ENCODE data around the gene PLXND1. TPM values are rescaled to one million over a fixed set of nuclear protein-coding genes. Genes with fewer than 3 reads are reported as not detected.

The PLXND1 gene
- polyA plus RNA-seq, 3 donors: 135 to 142 (median 137) TPM

DNA sequence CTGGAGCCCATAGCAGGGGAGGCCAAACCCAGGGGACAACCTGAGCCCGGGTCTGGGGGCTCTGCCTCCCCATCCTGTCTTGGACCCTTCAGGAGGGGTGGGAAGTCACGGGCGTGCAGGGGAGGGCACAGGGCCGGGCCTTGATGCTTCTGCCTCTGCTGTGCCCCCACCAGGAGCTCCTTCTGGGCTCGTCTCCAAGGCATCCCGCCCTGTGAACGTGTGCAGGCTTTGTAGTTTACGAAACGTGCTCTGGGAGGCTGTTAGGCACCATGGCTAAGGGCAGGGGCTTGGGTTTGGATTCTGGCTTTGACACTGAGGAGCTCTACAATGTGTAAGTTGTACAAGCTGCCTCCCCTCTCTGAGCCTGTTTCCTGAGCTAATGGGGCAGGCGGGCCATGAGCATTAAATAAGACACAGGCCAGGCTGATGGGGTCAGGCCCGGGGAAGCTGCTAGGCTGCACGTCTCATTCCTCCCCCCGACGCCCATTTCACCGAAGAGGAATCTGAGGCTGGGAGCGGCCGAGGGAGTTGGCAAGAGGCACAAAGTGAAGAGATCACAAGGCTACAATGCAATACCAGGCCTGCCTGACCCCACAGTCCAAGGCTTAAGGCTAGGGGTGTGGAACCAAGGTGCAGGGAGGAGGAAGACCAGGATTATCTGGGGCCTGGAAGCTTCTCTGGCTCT is 19.6 kb downstream of the PLXND1 start:
- DNase-seq: no peak

DNA sequence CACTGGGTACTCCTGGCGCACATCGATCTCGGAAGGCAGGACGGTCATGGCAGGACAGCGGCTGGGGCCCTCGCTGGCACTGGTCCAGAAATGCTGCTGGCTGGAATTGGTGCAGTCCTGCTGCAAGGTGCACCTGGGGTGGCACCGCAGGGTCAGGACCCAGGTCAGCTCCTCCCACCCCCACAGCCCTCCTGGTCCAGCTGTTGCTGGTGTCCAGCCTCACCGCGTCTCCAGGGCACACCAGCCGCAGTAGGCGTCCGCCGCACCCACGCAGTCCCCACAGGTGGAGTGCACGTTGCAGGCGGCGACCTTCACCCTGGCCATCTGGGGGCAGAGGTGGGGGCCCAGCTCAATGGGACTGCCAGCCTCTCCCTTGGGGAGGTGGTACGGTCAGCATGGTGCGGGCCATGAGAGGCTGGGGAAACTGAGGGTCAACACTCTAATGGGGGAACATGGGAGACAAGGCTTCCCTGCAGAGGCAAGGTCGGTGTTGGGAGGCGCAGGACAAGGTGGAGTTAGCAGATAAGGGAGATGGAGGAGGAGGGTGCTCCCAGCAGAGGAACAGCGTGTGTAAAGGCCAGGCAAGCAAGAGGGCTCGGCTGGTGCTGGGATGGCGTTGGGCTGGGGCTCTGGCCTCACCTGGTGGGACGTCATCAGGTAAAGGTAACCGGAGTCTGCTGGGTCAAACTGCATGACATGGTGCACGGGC is 20.4 kb downstream of the PLXND1 start:
- DNase-seq: no peak

DNA sequence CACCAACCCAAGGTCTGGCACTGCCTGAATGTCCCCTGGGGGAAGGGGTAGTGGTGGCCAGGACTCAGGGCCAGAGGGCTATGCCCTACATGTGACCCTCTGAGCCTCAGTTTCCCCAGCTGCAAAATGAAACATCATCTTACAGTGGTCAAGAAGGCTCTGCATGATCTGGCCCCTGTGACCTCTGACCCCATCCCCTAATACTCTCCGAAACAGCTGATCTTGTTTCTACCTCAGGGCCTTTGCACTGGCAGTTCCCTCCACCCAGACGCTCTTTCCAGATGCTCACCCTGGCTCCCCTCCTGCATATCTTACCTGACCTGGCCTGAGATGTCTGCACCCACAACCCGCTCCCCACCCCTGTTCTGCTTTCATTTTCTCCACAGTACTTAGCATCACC is 21.8 kb downstream of the PLXND1 start:
- no peak for DNase-seq

DNA sequence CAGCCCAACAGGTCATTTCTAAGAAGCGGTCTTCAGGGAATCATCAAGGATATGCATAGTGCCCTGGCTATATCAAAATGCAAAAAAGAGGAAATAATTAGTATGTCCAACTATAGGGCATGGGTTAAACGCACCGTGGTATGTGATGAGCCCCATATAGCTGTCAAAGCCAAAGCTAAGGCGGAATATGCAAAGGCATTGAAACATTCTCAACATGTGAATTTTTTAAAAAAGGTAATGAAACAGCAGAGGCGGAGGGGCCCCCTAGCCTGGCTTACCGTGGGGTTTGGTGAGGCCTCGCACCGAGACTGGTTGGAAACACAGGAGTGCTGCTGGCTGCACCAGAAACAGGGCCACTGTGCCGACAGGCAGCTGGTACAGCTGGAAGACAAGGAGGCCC is 23.2 kb downstream of the PLXND1 start:
- no peak for DNase-seq

DNA sequence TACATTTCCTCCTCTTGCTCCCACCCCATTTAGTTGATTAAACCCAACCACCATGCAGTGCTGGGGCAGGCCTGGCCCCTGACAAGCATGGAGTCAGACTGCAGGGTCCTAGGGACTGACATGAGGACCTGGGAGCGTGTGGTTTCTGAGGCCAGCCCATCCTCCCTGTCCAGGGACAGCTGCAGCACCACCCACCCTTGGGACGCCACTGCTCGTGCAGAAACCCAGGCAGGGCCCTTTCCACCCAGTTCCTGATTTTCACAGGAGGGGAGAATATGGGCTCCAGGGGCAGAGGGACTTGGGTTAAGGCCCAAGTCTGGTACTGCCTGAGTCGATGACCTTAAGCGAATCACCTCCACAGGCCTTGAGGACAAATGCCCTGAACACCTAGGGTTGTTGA is 23.7 kb downstream of the PLXND1 start:
- no peak for DNase-seq

DNA sequence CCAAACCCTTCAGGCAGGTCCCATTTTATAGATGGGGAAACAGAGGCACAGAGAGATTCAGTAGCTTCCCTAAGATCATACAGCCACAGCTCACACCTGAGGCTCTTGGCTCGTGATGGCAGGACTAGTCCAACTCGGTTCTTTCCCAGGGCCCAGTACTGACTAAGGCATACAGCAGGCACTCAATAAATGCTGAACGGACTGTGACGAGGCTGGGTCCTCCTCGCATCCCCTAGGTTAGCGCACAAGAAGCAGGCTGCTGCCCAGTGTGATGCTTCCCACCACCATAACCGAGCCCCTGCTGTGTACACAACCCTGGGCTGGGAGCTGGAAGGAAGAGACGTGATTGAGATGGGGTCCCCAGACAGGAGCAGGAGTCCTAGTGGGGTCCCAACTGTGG is 24.9 kb downstream of the PLXND1 start:
- DNase-seq: no peak

DNA sequence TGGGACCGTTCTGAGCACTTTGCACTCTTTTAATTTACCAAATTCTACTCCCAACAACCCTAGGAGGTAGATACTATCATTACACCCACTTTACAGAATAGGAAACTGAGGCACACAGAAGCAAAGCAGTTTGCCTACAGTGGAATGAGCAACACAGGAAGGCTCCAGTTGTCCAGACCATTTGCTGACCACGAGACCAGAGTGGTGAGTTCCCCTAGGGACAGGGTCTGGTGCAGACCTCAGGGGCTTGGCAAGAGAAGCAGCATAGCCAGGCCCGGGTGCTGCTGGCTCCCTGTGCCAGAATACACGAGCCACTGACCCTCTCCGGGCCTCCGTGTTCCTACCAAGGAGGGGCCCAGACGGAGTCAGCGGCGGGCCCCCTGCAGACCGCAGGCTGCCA is 26.5 kb downstream of the PLXND1 start:
- no peak for DNase-seq

DNA sequence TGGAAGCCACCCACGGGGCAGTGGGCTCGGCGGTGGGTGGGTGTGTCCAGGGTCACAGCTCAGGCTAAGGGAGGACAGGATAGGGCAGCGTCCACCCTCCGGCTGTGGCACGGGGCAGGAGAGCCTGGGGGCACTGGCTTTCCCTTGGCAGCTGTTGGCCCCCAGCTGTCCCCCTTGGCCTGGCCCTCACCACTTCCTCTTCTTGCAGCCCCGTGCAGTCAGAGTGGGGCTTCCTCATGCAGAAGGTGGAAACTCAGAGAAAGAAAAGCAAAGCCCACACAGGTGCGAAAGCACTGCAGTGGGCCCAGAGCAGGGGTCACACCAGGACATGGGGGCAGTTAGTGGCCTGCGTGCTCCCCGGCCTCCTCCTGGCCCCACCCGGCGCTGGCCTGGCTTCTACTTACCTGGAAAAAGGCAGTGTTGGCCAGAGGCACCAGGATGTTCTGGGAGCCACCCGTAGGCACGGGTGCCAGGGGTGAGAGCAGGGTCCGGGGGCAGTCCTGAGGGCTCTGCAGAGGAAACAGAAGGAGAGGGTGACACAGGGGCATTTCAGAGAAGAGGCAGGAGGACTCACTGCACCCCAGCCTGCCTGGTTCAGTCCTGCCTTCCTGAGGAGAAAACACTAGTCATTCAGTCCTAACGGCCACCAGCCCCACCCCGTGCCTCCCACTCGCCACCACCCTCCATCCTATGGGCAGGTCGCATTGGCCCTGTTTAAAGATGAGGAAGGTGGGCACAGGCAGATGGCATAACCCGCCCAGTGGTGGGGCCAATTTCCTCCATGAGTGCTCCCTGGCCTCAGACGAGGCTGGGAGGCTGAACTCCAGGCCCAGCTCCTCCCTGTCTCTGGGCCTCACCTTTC is 28.3 kb downstream of the PLXND1 start:
- DNase-seq: no peak

DNA sequence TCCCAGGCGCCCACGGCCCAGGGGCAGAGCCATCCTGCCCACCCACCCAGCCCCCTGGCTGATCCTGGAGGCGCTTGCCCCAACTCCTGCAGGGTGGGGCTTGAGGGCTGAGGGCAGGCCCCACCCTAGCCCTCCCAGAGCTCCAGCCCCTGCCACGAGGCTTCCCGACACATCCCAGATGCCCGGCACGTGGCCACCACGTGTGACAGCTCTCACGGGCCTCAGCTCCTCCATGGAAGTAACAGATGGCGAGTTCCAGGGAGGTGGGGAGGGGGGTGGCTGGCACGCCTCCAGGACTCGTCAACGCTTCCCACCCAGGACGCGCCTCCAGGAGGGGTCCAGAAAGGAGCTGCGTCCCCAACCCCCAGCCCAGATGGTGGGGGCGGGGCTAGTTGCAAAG is 29.1 kb downstream of the PLXND1 start:
- DNase-seq: no peak

DNA sequence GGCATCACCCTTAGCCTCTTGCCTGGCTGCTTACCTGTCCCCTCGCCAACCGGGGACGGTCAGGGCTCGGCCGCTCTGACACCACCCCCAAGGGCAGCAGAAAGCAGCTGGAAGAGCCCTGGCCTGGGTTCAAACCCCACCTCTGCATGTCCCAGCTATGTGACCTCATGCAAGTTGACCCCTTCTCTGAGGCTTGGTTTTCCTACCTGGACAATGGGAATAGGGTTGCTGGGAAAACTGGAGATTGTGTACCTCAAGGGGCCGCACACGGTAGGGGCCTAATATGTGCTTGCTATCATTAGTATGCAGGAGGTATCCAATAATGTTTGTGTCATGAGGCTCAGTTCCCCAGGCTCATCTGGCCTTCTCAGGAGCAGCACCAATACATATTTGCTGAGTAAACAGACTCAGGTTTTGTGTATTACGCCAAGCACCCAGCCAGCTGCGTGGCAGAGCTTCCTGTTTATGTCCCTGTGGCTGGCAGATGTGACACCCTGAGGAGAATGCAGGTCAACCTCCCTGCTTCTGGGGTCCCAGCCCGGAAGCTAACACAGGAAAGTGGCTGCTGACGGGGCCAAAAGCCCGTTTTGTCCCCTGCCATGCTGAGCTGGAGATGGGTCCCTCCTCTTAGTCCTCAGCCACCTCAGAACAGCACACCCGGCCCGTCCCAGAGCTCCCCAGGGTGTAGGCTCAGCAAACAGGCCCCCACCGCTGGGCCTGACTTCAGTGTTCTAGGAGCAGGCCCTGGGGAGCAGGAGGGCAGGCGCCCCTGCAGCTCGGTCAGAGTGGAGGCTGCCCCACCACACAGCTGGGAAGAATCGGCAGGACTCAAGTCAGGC is 29.7 kb downstream of the PLXND1 start:
- no peak for DNase-seq

DNA sequence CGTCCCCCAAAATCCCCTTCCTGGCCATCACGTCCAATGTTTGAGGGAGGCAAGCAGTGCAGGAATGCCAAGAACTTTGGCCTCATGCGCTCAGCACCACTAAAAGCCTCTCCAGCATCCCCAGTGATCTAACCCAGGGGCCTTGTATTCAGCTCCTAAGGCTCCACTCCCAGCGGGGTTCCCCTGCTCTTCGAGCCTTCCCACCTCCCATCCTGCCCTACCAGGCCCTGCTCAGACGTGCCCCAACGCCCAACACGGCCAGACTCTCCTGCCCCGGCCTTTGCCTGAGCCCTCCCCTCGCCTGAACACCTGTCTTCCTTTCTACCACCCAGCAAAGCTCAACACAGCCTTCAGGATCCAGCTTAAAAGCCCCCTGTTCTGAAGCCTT is 30.5 kb downstream of the PLXND1 start:
- no peak for DNase-seq

DNA sequence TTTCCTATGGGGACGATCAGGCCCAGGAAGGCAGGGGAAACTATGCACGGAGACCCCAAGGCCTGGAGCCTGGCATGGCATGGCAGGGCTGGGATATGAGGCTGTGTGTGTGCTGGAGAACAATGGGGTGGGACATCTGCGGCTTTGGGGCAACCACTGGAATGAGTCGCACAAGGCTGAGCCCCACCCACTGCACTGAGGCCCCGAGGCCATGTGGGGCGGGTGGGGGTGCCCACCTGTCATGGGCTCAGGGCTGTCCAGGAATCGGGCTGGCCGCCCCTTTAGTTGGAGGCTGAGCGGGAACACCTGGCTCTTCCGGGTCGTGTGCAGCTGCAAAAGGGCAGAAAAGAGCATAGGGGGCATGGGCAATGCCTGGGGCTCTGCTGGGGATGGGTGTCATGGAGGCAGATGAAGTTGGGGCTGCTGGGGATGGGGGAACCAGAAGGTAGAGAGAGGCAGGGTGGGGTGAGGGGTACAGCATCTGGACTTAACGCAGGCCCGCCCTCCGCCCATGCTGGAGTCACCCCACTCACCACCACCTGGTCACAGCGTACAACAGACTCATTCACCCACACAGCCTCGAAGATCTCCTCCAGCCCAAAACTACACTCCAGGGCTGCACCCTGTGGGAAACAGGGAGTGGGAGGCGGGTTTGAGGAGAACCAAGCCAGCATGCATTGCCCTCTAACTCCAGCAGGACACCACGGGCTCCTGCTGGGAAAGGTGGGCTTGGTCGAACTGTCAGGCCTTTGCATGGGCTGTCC is 31.1 kb downstream of the PLXND1 start:
- DNase-seq: no peak

DNA sequence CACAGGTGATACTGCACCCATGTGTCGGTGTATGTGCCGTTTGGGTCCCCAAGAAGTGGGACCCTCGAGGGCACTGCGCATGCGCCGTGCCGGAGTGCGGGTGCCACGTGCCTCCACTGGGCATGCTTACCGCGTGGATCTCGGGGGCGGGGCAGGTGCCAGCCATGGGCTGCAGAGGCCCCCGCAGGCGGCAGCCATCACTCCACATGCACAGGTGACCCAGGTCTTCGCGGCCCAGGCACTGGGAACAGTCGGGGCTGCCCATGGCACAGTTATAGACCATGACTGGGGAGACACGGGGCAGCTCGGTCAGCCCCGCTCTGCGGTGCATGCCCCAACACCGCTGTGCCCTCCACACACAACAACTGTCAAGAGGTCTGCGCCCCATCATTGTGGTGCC is 32.3 kb downstream of the PLXND1 start:
- DNase-seq: no peak

DNA sequence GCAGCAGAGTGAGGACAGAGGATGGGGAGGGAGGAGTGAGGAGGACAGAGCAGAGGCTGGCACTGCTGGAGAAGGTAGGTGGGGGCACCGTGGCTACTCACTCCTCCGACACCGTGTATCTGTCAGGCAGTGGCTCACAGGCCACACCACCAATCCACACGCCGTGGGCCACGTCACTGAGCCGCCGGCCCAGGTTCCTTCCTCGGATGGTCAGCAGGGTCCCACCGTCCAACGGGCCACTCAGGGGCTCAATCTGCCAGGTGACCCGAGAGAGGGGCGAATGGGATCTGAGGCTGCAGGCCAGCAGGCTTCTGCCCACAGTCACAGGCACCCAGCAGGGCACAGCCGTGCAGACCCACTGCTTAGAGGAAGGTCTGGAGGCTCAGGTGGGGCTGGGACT is 33.0 kb downstream of the PLXND1 start:
- no peak for DNase-seq

DNA sequence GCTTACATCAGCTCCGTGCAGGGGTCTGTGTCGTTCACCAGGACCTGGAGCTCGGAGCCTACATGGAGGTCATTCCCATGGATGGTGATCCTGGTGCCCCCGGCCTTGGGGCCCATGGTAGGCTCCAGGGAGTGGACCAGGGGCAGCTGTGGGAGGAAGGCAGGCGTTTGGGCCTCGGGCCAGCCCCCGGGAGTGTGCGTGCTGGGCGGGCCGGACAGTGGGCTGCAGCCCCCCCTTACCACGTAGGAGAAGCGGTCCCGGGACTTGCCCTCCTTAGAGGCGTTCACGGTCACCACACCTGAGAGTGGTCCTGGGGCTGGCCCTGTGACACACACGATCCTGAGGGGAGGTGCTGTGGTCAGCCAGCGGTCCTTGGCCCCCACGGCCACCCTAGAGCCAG is 33.9 kb downstream of the PLXND1 start:
- no peak for DNase-seq

DNA sequence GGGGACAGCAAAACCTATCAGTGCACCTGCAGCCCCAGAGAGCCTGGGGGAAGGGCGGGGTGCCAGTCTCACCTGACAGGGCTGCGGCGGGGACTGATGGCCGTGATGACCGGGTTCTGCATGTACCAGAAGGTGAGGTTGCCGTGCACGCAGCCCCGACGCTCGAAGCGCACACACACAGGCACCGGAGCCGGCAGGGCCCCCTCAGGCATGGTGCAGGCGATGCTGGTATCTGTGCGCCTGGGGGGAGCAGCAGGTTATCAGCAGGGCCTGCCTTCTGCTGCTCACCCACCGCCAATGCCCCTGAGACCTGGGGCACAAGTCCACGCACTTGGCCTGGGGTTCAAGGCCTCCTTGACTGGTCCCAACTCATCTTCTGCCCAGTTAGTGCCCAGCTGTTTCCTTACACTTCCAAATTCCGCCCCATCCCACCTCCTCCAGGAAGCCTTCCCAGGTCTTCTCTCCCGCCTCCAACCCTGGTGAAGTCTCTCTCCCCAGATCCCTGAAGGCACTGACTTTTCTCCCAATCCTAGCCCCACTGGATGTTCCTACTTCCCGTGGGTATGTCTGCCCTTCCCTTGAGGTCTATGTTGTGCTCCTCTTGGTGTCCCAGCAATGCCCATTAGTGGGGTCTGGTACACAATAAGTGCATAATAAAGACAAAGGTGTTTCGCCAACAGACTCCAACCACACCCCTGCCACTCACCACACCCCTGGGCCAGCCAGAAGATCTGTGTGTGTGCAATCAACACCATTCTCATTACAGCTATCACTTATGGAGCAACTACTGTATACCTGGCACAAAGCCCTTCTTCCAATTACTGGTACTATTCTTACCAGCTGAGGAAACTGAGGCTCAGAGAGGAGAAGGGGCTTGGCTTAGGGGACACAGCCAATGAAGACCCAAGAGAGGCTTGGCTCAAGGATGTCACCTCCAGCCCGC is 34.6 kb downstream of the PLXND1 start:
- no peak for DNase-seq

DNA sequence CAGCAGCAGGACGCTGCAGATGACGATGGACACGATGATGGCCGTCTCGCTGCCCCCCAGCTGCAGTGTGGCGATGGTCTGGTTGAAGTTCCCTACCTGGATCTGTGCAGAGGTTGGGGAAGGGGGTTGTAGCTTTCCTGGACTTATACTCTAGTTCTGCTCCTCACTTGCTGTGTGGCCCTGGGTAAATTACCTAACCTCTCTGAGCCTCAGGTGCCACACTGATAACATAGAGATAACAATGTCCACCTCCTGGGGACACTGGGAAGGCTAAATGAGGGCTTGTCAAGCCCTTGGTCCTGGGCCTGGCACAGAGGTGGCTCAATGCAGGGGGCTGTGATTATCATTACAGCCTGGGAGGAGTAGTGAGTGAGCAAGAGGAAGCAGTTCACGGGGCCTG is 36.6 kb downstream of the PLXND1 start:
- DNase-seq: no peak

DNA sequence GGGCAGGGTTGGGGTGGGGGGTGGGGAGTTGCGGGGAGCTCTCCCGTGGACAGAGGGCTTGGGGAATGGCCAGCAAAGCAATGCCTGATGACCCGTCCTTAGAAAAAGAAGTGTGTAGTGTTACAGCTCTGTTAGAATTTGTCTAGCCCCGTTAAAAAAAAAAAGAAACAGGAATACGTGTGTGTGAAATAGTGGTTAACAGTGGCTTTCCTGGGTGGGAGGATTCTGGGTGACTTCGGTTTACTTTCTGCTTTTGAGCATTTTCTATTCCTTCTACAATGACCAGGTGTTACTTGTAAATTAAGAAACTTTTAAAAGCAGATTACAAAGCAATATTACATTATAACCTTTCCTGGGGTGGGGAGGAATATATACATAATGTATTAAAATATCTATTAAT is 38.5 kb downstream of the PLXND1 start:
- DNase-seq: no peak

DNA sequence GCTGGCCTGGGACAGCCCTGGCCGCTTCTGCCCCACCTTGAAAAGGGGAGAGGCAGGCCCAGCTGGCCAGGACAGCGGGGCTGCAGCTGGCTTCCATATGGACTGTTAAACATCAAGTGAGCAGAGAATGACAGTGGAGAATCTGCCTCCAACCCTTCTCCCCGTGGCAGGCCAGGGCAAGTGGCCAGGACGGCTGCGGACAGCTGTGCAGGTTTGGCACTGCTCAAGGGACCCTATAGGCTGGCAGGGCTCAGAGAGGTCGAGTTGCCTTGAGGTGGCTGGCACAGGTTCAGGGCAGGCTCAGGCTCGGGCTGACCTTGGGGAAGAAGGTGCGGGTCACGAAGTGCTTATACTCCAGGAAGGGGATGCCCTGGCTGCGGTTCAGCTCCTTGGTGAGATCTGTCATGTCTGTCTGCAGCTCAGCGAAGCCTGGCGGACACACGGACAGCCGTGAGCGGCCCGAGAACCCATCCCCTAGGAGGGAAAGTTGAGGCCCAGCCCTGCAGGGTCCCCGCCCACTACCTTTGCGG is 39.2 kb downstream of the PLXND1 start:
- DNase-seq: no peak

DNA sequence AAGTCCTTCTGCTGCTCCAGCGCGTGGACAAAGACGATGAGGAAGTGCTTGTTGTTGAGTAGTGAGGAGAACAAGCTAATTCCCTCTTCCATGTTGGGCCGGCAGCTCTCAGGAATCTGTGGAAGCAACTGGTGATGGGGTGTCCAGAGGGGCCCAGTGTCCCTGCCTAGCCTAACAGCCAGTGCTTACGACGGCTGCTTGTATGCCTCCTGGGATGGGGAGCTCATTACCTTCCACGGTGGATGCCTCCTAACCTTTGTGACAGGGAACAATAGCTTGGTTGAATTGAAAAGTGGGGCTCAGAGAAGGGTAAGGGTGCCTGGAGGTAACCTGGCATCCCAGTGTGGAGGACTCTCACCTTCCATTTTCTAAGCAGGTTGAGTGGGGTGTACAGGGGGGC is 40.6 kb downstream of the PLXND1 start:
- DNase-seq: no peak
